Activated CD4-positive, alpha-beta memory T cell treated with anti-CD3 and anti-CD28 coated beads, Interleukin-2, amount 10 ng/mL, durations not matched to agents 7 days and 5 days (primary cell): ENCODE measurements around the gene ZNF124. TPM values are rescaled to one million over a fixed set of nuclear protein-coding genes. Genes with fewer than 3 reads are reported as not detected.

Experiments
- CTCF ChIA-PET: fragments of 350-600 bp; sonication (Branson Sonifier 250); formaldehyde crosslinking; loops from one replicate; lab custom pipeline; 2021; ENCODE audit warnings: antibody characterized with exemption, inconsistent platforms; lab: Charles Lee
- POLR2A ChIA-PET: fragments of 350-600 bp; sonication (Branson Sonifier 250); formaldehyde crosslinking; loops from one replicate; lab custom pipeline; 2021; ENCODE audit warnings: antibody characterized with exemption; lab: Charles Lee
- DNase-seq: peaks from one replicate; pipeline ENCODE4 v3.0.0-alpha.2; 2020
- H3K27ac Mint-ChIP-seq: one replicate; pipeline ENCODE4 v1.8.0; 2021; ENCODE audit warnings: mild to moderate bottlenecking, mixed read lengths
- H3K27me3 Mint-ChIP-seq: one replicate; pipeline ENCODE4 v1.8.0; 2021; ENCODE audit warnings: mixed read lengths
- H3K36me3 Mint-ChIP-seq: one replicate; pipeline ENCODE4 v1.8.0; 2021; ENCODE audit warnings: low read depth, mixed read lengths
- H3K4me1 Mint-ChIP-seq: one replicate; pipeline ENCODE4 v1.8.0; 2021; ENCODE audit warnings: mixed read lengths
- H3K4me3 Mint-ChIP-seq: one replicate; pipeline ENCODE4 v1.8.0; 2021; ENCODE audit warnings: mild to moderate bottlenecking, mixed read lengths
- H3K9me3 Mint-ChIP-seq: one replicate; pipeline ENCODE4 v1.8.0; 2021; ENCODE audit warnings: mixed read lengths
- total RNA-seq, 2 experiments: library from RNA; stranded (reverse); gene quantifications; one replicate each; pipeline ENCODE4 v1.2.3, GENCODE V29; 2021

The ZNF124 gene
- total RNA-seq, 2 experiments from 2014 or later = 12.3 to 14.6 TPM

- Mint-ChIP-seq H3K27ac (no peak overlapping the region), H3K36me3 (peaks cover 4% of the 10 kb centered on the region), H3K9me3 (peaks cover 4% of the 10 kb centered on the region), H3K27me3 (peaks cover 17% of the 10 kb centered on the region), H3K4me3 (no peak overlapping the region), H3K4me1 (peaks cover 11% of the 10 kb centered on the region)
- no peak for DNase-seq
- ChIA-PET CTCF (no interaction called here), POLR2A (no interaction called here)
Measured at GRCh38 chr1:247115545-247115944, 56.3 kb downstream of the ZNF124 start.

- H3K27ac Mint-ChIP-seq = peak overlapping the region; percentile 12
- H3K4me1 Mint-ChIP-seq = peaks cover 11% of the 10 kb centered on the region
- ChIA-PET CTCF (no interaction called here), POLR2A (no interaction called here)
- no peak for DNase-seq
- H3K9me3 Mint-ChIP-seq = peaks cover 4% of the 10 kb centered on the region
- peaks cover 19% of the 10 kb centered on the region for H3K27me3 Mint-ChIP-seq
- H3K4me3 Mint-ChIP-seq = no peak overlapping the region
- peaks cover 4% of the 10 kb centered on the region for H3K36me3 Mint-ChIP-seq
Measured at GRCh38 chr1:247115141-247115510, 56.7 kb downstream of the ZNF124 start.

DNA sequence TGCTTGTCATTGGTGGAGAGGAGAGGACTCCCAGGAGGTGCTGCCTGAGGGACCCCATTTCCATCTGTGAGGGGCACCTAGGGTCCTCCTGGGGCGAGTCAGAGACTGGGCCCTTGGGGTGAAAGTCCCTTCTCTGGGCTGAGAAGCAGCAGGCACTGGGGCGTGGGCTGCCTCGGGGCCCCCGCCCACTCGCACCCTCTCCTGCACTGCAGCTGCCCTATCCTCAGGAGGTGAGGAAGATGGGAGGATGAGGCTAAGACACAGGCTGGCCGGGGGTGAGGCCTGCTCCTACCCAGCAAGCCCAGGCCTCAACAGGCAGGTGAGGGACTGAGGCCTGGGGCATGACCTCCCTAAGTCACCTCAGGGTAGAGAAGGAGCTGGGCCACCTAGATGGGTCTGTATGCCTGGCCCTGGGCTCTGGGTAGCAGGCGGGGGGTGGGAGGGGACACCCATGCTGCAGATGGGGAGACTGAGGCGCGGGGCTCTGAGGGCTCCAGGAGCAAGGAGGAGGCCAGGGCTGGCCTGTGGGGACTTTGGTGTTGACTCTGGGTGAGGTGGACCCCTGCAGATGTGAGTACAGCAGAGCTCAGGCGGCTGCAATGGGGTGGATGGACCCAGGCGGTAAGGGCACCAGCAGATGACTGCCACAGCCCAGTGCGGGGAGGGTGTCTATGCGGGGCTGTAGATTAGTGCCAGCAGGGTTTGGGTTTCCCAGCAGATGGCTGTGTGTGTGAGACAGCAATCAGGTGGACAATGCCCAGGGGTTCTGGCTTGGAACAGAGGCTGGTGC, 57.3 kb downstream of the ZNF124 start:
- no peak for DNase-seq
- Mint-ChIP-seq H3K36me3 (peaks cover 4% of the 10 kb centered on the region), H3K27me3 (peaks cover 25% of the 10 kb centered on the region), H3K4me3 (no peak overlapping the region), H3K27ac (peak overlapping the region; percentile 12), H3K9me3 (peaks cover 8% of the 10 kb centered on the region), H3K4me1 (peaks cover 11% of the 10 kb centered on the region)
- ChIA-PET CTCF (no interaction called here), POLR2A (no interaction called here)

GRCh38 chr1:247113733-247114271, 58.0 kb downstream of the ZNF124 start:
- H3K27ac Mint-ChIP-seq = no peak overlapping the region
- POLR2A ChIA-PET = no interaction called here

DNA sequence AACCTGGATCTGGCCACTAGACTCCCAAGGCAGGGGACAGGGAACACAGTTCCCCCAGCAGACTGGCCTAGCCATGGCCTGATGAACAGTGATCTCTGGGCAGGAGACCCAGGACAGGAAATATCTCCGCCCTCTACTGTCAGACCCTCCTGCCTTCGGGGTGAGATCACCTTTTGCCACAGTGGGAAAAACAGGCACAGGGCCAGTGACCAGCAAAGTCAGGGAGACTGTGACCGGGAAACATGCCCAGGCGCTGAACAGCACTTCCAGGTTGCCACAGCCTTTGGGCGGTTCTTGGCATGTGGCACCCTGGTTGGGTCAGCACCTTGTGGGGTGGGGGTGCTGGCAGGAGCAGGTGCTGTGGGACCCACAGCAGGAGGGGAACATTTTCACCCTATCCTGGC, 58.7 kb downstream of the ZNF124 start:
- no peak overlapping the region for H3K4me3 Mint-ChIP-seq
- DNase-seq = no peak
- H3K4me1 Mint-ChIP-seq = peaks cover 11% of the 10 kb centered on the region
- H3K27ac Mint-ChIP-seq = no peak overlapping the region
- CTCF ChIA-PET = no interaction called here
- H3K27me3 Mint-ChIP-seq = peaks cover 38% of the 10 kb centered on the region
- POLR2A ChIA-PET = no interaction called here
- peaks cover 8% of the 10 kb centered on the region for H3K9me3 Mint-ChIP-seq
- peaks cover 8% of the 10 kb centered on the region for H3K36me3 Mint-ChIP-seq

More at GRCh38 chr1:247113733-247114271, 58.0 kb downstream of the ZNF124 start:
- peaks cover 31% of the 10 kb centered on the region for H3K27me3 Mint-ChIP-seq
- CTCF ChIA-PET = no interaction called here
- peaks cover 8% of the 10 kb centered on the region for H3K9me3 Mint-ChIP-seq
- H3K4me1 Mint-ChIP-seq = peaks cover 11% of the 10 kb centered on the region
- no peak overlapping the region for H3K4me3 Mint-ChIP-seq
- no peak for DNase-seq
- peaks cover 4% of the 10 kb centered on the region for H3K36me3 Mint-ChIP-seq

DNA sequence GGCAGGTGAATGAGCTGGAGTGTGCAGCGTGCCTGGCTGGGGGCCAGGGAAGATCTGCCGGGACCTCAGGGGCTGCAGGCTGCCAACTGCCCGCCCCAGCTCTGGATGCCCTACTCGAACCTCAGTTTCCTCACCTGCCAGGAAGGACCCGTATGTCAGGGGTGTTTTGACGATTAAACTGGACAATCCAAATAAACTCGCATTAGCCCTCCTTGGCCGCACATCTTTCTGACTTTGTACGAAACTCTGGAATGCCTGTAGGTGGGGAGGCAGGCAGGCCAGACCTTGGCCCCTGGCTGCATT, 59.4 kb downstream of the ZNF124 start:
- H3K36me3 Mint-ChIP-seq = peaks cover 8% of the 10 kb centered on the region
- ChIA-PET CTCF (no interaction called here), POLR2A (no interaction called here)
- H3K27me3 Mint-ChIP-seq = peaks cover 42% of the 10 kb centered on the region
- peaks cover 8% of the 10 kb centered on the region for H3K9me3 Mint-ChIP-seq
- H3K4me1 Mint-ChIP-seq = peaks cover 11% of the 10 kb centered on the region
- peak overlapping the region; percentile 24 for H3K4me3 Mint-ChIP-seq
- no peak for DNase-seq
- H3K27ac Mint-ChIP-seq = no peak overlapping the region

- peaks cover 8% of the 10 kb centered on the region for H3K36me3 Mint-ChIP-seq
- CTCF ChIA-PET = no interaction called here
- no peak overlapping the region for H3K27ac Mint-ChIP-seq
- peaks cover 8% of the 10 kb centered on the region for H3K9me3 Mint-ChIP-seq
- POLR2A ChIA-PET = no interaction called here
- DNase-seq = no peak
- peaks cover 11% of the 10 kb centered on the region for H3K4me1 Mint-ChIP-seq
- no peak overlapping the region for H3K4me3 Mint-ChIP-seq
- H3K27me3 Mint-ChIP-seq = peaks cover 44% of the 10 kb centered on the region
Measured at GRCh38 chr1:247111700-247112478, 59.9 kb downstream of the ZNF124 start.

- POLR2A ChIA-PET = no interaction called here
- Mint-ChIP-seq H3K4me1 (peaks cover 11% of the 10 kb centered on the region), H3K27ac (no peak overlapping the region), H3K27me3 (peaks cover 44% of the 10 kb centered on the region), H3K4me3 (peak overlapping the region; percentile 67), H3K9me3 (peaks cover 9% of the 10 kb centered on the region), H3K36me3 (peaks cover 9% of the 10 kb centered on the region)
- CTCF ChIA-PET = no interaction called here
- DNase-seq = no peak
Measured at GRCh38 chr1:247111259-247111699, 60.5 kb downstream of the ZNF124 start.

GRCh38 chr1:247110627-247111258, 61.1 kb downstream of the ZNF124 start:
- Mint-ChIP-seq H3K4me3 (peak overlapping the region; percentile 67), H3K27me3 (peaks cover 46% of the 10 kb centered on the region), H3K27ac (no peak overlapping the region), H3K36me3 (peaks cover 13% of the 10 kb centered on the region), H3K4me1 (peaks cover 11% of the 10 kb centered on the region), H3K9me3 (peaks cover 11% of the 10 kb centered on the region)
- ChIA-PET CTCF (no interaction called here), POLR2A (no interaction called here)
- DNase-seq = no peak

DNA sequence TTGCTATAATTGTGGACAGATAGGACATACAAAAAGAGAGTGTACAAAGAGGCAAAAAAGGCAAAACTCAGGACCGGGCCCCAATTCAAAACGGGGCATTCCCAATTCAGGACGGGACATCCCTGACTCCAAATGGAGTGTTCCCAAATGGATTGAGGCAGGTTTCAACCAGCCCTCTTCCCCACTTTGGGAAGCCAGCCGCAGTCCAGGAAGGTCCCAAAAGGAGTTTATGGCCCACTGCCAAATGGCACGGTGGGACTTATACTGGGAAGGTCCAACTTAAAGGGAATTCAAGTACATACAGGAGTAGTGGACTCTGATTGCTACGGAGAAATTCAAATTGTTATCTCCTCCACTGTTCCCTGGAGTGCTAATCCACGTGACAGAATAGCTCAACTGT, 64.1 kb downstream of the ZNF124 start:
- CTCF ChIA-PET = no interaction called here
- Mint-ChIP-seq H3K27me3 (peaks cover 38% of the 10 kb centered on the region), H3K36me3 (peaks cover 24% of the 10 kb centered on the region), H3K4me1 (peaks cover 17% of the 10 kb centered on the region), H3K4me3 (no peak overlapping the region), H3K27ac (no peak overlapping the region), H3K9me3 (peaks cover 22% of the 10 kb centered on the region)
- POLR2A ChIA-PET = no interaction called here
- DNase-seq = no peak

GRCh38 chr1:247105966-247106365, 65.9 kb downstream of the ZNF124 start:
- Mint-ChIP-seq H3K36me3 (peaks cover 41% of the 10 kb centered on the region), H3K4me1 (peaks cover 21% of the 10 kb centered on the region), H3K9me3 (peaks cover 36% of the 10 kb centered on the region), H3K27me3 (peaks cover 33% of the 10 kb centered on the region), H3K4me3 (no peak overlapping the region), H3K27ac (no peak overlapping the region)
- no peak for DNase-seq
- ChIA-PET POLR2A (no interaction called here), CTCF (interaction anchor here (0.7 kb wide), 1 partner anchor 41 kb away, joined by 3 read pairs; no protein-coding TSS in a partner anchor)
